Tibial artery (tissue), 4 donors: ENCODE measurements around the gene SLC25A25.
A peak's percentile ranks its signal among the peaks of the same experiment; 100 is the strongest.

Experiments
- DNase-seq, 2 donors: peaks; one replicate each; pipeline ENCODE4 v3.0.0-alpha.2; 2019
- H3K27ac ChIP-seq, 2 donors: fragments of 200-600 bp; sonication (generic) in 1 of 2; 1 replicate in 1 of 2; 2 replicates in 1 of 2; pipeline ENCODE4 v1.5.1; 2018 to 2019; ENCODE audit warnings: mild to moderate bottlenecking in 1 of 2
- H3K27me3 ChIP-seq, 2 donors: fragments of 200-600 bp; sonication (generic) in 1 of 2; one replicate each; pipeline versions ENCODE4 v1.5.1 to v1.6.0; 2016 to 2019
- H3K36me3 ChIP-seq, 3 donors: fragments of 200-600 bp; sonication (generic) in 2 of 3; one replicate each; pipeline ENCODE4 v1.5.1; 2016 to 2019; ENCODE audit warnings: mild to moderate bottlenecking in 2 of 3
- H3K4me1 ChIP-seq, 4 donors: fragments of 200-600 bp; sonication (generic) in 2 of 4; 1 replicate in 3 of 4; 2 replicates in 1 of 4; pipeline ENCODE4 v1.5.1; 2016 to 2019
- H3K4me3 ChIP-seq, 2 donors: fragments of 200-600 bp; sonication (generic) in 1 of 2; 1 replicate in 1 of 2; 2 replicates in 1 of 2; pipeline ENCODE4 v1.5.1; 2018 to 2019; ENCODE audit warnings: mild to moderate bottlenecking in 2 of 2
- H3K9me3 ChIP-seq, 3 donors: fragments of 200-600 bp; sonication (generic) in 1 of 3; one replicate each; pipeline ENCODE4 v1.5.1; 2016 to 2019
- intact Hi-C: fragments of 100-400 bp; cut with DNase I; formaldehyde crosslinking; loops from one replicate; pipeline ENCODE4 v1.15.0; 2023; ENCODE audit warnings: low total_unique reads
- TF ChIP-seq, protein P1 (sequence below), 2 experiments: fragments of 200-600 bp in 1 of 2; fragments of 450-650 bp in 1 of 2; IDR thresholded peaks; one replicate each; pipeline ENCODE4 v1.5.1; 2017 to 2019; ENCODE audit warnings: antibody characterized with exemption in 2 of 2, mild to moderate bottlenecking in 1 of 2, moderate library complexity in 1 of 2

Gene SLC25A25

GRCh38 chr9:128094166-128094949 is 26.3 kb downstream of the SLC25A25 start:
- no peaks in the 10 kb centered on the region for H3K27me3 ChIP-seq
- peak overlapping the region; percentile 85 to 86 for H3K27ac ChIP-seq
- intact Hi-C loops, result no loop called here
- peak overlapping the region; percentile 11 to 39 for H3K4me3 ChIP-seq
- H3K36me3 ChIP-seq, result no peaks in the 10 kb centered on the region
- peak; percentile 96 for DNase-seq
- TF ChIP-seq, protein P1, sequence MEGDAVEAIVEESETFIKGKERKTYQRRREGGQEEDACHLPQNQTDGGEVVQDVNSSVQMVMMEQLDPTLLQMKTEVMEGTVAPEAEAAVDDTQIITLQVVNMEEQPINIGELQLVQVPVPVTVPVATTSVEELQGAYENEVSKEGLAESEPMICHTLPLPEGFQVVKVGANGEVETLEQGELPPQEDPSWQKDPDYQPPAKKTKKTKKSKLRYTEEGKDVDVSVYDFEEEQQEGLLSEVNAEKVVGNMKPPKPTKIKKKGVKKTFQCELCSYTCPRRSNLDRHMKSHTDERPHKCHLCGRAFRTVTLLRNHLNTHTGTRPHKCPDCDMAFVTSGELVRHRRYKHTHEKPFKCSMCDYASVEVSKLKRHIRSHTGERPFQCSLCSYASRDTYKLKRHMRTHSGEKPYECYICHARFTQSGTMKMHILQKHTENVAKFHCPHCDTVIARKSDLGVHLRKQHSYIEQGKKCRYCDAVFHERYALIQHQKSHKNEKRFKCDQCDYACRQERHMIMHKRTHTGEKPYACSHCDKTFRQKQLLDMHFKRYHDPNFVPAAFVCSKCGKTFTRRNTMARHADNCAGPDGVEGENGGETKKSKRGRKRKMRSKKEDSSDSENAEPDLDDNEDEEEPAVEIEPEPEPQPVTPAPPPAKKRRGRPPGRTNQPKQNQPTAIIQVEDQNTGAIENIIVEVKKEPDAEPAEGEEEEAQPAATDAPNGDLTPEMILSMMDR (IDR thresholded peaks at IDR 0.05), result no peak
- H3K9me3 ChIP-seq, result no peaks in the 10 kb centered on the region
- peaks cover 9 to 67% (median 54%) of the 10 kb centered on the region in 4 donors for H3K4me1 ChIP-seq

GRCh38 chr9:128094950-128095544 is 27.0 kb downstream of the SLC25A25 start:
- no peak for DNase-seq
- TF ChIP-seq, protein P1 (IDR thresholded peaks at IDR 0.05), result no peak
- Histone ChIP-seq H3K4me3 (no peak overlapping the region), H3K4me1 (peaks cover 9 to 74% (median 61%) of the 10 kb centered on the region in 4 donors), H3K9me3 (no peaks in the 10 kb centered on the region), H3K27ac (peak overlapping the region; percentile 85 to 86), H3K36me3 (no peaks in the 10 kb centered on the region), H3K27me3 (no peaks in the 10 kb centered on the region)
- intact Hi-C loops, result no loop called here

DNA sequence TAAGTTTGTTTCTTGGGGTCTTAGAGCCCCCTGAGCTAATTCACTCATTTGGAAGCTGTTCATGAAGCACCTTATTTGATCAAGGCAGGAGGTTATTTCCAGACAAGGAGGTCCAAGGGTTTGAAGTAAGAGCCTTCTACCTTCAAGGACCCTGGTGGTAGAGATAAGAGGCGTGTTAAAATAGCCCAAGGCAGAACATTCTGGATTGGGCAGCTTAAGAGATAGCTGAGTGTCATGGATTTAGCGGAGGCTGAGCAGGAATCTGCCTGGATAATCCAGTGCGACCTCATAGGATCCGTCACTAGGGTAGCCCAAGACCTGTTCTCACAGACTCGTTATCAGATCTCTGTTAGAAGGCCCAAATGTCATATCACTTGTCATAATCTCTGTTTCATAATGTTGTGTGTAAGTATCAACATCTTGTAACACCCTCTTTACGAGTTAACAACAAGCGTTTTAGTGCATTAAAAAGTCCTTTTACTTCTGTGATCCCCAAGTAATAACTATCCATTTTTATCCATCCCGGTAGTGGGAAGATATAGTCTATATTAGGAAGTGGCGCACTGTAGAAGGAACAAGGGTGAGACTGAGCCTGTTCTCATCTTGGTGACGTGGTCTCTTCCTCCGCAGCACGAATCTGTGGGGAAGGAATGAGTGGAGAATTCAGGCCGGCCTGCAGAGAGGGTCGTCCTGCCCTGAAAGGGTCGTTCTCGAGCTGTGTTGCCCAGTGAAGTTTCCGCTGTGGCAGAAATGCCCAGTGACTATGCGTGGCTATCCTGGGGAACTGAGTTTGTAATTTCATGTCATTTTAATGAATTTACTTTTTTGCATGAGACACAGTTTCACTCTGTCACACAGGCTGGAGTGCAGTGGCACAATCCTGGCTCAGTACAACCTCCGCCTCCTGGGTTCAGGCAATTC is 28.8 kb downstream of the SLC25A25 start:
- Histone ChIP-seq H3K4me3 (no peak overlapping the region), H3K27me3 (no peaks in the 10 kb centered on the region), H3K36me3 (peaks cover 8 to 11% (median 9%) of the 10 kb centered on the region in 3 donors), H3K4me1 (peaks cover 9 to 78% (median 68%) of the 10 kb centered on the region in 4 donors), H3K9me3 (no peaks in the 10 kb centered on the region), H3K27ac (peak overlapping the region; percentile 86 to 88)
- TF ChIP-seq, protein P1 (IDR thresholded peaks at IDR 0.05), result no peak
- intact Hi-C loops, result no loop called here
- no peak for DNase-seq

DNA sequence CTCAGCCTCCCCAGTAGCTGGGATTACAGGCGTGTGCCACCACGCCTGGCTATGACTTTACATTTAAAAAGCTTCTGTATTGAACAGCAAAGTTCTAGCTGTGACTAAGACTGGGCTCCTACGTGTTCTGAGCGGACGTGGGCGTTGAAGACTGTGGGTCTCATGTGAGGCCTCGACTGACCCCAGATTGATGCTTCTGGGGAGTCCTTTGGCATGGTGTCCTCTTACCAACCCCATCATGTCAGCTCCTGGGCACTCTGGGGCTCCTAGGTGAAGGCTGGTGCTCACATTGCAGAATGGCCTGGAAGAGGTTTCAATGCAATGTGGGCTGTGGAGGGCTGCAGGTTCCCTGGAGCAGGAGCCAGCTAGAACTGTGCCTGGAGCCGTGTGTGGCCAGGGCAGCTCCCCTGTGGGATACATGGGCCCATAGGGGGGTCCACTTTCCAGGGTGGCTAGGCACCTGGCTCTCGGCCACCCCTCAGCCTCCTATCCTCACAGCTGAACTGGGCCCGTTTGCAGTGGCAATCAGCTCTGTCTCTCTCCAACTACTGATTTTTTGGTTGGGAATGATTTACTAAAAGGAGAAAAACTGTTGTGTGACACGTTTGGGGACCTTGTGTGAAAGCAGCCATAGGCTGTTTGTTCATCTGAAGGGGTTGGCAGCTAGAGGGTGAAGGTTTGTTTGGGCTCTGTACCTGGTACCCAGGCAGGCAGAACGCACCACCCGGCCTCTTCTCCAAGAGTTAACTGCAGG is 29.7 kb downstream of the SLC25A25 start:
- H3K4me1 ChIP-seq, result peaks cover 9 to 75% (median 63%) of the 10 kb centered on the region in 4 donors
- no peaks in the 10 kb centered on the region for H3K9me3 ChIP-seq
- no peak for DNase-seq
- TF ChIP-seq, protein P1 (IDR thresholded peaks at IDR 0.05), result no peak
- intact Hi-C loops, result no loop called here
- peaks cover 17 to 20% (median 18%) of the 10 kb centered on the region in 3 donors for H3K36me3 ChIP-seq
- H3K4me3 ChIP-seq, result peak overlapping the region; percentile 54 to 58
- no peaks in the 10 kb centered on the region for H3K27me3 ChIP-seq
- peak overlapping the region; percentile 86 to 88 for H3K27ac ChIP-seq
